Breast epithelium (tissue), 4 donors: ENCODE measurements around the gene HTR4. TPM values are rescaled to one million over a fixed set of nuclear protein-coding genes. Genes with fewer than 3 reads are reported as not detected.

ENCODE experiments used
- DNase-seq, 2 donors: peaks; one replicate each; pipeline ENCODE4 v3.0.0-alpha.2; 2019; ENCODE audit warnings: low spot score in 2 of 2
- H3K27ac ChIP-seq, 2 donors: fragments of 200-600 bp; sonication (generic) in 1 of 2; one replicate each; pipeline ENCODE4 v1.5.1; 2016 to 2019; ENCODE audit warnings: mild to moderate bottlenecking in 1 of 2
- H3K27me3 ChIP-seq, 2 donors: fragments of 200-600 bp; sonication (generic) in 1 of 2; one replicate each; pipeline versions ENCODE4 v1.5.1 to v1.6.0; 2017 to 2019; ENCODE audit warnings: control low read depth in 1 of 2, mild to moderate bottlenecking in 1 of 2
- H3K36me3 ChIP-seq: fragments of 200-600 bp; one replicate; pipeline ENCODE4 v1.5.1; 2019
- H3K4me1 ChIP-seq, 2 donors: fragments of 200-600 bp; sonication (generic); one replicate each; pipeline ENCODE4 v1.5.1; 2016 to 2019; ENCODE audit warnings: control low read depth in 1 of 2
- H3K4me3 ChIP-seq, 3 donors: fragments of 200-600 bp; sonication (generic); 1 replicate in 2 of 3; 2 replicates in 1 of 3; pipeline ENCODE4 v1.5.1; 2016 to 2019; ENCODE audit warnings: mild to moderate bottlenecking in 3 of 3, moderate library complexity in 2 of 3
- H3K9me3 ChIP-seq, 2 donors: fragments of 200-600 bp; sonication (generic) in 1 of 2; one replicate each; pipeline ENCODE4 v1.5.1; 2016 to 2019; ENCODE audit warnings: control low read depth in 1 of 2
- POLR2A ChIP-seq: fragments of 450-650 bp; IDR thresholded peaks from one replicate; pipeline ENCODE4 v1.6.1; 2016; ENCODE audit warnings: antibody characterized with exemption, mild to moderate bottlenecking, moderate library complexity
- POLR2AphosphoS5 ChIP-seq, 3 donors: sonication (generic); formaldehyde crosslinking; IDR thresholded peaks; one replicate each; pipeline ENCODE4 v1.6.1; 2017; ENCODE audit warnings: antibody characterized with exemption in 3 of 3
- intact Hi-C: fragments of 100-400 bp; cut with DNase I; formaldehyde crosslinking; loops from one replicate; pipeline ENCODE4 v1.15.1; 2023; ENCODE audit warnings: low total_unique reads
- total RNA-seq, 3 donors: library from RNA; depleted of rRNA; stranded (reverse); fragments of >200 nt; gene quantifications; one replicate each; pipeline ENCODE4 v1.1.0, GENCODE V29; 2016
- TF ChIP-seq, protein P1 (sequence below), 3 donors: fragments of 450-650 bp; IDR thresholded peaks; one replicate each; pipeline ENCODE4 v1.5.1; 2016 to 2017; ENCODE audit warnings: antibody characterized with exemption in 3 of 3, mild to moderate bottlenecking in 3 of 3, moderate library complexity in 3 of 3

The HTR4 gene, protein sequence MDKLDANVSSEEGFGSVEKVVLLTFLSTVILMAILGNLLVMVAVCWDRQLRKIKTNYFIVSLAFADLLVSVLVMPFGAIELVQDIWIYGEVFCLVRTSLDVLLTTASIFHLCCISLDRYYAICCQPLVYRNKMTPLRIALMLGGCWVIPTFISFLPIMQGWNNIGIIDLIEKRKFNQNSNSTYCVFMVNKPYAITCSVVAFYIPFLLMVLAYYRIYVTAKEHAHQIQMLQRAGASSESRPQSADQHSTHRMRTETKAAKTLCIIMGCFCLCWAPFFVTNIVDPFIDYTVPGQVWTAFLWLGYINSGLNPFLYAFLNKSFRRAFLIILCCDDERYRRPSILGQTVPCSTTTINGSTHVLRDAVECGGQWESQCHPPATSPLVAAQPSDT
- under 1 TPM in 2 of 3 donors, not detected in 1; 0.15 to 0.66 TPM for total RNA-seq

DNA sequence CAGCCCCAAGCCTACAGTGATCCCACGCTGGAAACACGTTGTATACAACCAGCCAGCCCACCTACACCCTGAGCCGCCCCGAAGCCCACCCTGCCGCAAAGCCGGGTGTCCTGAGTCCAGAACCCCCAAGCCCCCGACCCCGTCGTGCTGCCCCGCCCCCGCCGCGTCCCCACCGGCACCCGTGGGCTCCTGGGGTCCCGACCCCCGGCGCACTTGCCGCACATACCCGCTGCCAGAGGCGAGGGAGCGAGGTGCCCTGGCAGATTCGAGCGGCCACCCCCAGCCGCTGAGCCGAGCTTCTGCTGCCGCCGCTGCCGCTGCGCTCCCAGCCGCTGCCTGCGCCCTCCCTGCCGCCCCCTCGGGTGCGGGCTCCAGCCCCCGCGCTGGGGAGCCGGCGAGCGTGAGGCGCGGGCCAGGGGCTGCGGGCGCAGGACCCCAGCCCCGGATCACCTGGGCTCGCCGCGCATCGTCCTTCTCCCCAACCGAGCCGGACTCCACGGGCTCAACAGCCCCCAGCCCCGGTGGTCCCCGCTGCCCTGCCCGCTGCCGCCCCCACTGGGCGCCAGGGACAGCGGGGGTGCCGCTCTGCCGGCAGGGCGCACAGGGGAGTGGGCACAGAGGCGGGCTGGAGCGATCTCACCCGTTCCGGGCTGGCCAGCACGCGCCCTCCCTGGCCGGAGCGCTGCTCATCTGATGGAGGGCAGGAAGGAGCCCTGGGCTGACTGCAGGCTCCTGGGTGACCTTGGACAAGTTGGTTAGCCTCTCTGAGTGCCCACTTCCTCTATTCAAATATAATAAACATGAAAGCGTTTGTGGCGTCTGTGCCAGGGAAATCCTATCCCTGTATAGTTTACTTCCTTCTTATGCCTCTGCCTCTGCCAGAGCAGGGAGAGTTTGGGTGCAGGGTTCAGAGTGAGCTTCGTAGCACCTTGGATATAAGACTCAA, at the start of gene HTR4:
Gene HTR4 (minus strand): TSS at position 692 of the 946 bp plus-strand sequence. CDS start 17,513 bp downstream, outside the sequence.
- TF ChIP-seq, protein P1, sequence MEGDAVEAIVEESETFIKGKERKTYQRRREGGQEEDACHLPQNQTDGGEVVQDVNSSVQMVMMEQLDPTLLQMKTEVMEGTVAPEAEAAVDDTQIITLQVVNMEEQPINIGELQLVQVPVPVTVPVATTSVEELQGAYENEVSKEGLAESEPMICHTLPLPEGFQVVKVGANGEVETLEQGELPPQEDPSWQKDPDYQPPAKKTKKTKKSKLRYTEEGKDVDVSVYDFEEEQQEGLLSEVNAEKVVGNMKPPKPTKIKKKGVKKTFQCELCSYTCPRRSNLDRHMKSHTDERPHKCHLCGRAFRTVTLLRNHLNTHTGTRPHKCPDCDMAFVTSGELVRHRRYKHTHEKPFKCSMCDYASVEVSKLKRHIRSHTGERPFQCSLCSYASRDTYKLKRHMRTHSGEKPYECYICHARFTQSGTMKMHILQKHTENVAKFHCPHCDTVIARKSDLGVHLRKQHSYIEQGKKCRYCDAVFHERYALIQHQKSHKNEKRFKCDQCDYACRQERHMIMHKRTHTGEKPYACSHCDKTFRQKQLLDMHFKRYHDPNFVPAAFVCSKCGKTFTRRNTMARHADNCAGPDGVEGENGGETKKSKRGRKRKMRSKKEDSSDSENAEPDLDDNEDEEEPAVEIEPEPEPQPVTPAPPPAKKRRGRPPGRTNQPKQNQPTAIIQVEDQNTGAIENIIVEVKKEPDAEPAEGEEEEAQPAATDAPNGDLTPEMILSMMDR (IDR thresholded peaks at IDR 0.05), result no peak
- TF ChIP-seq POLR2AphosphoS5 (IDR thresholded peaks at IDR 0.05) (no peak), POLR2A (no peak)
- Histone ChIP-seq H3K9me3 (no peaks in the 10 kb centered on the region), H3K36me3 (no peaks in the 10 kb centered on the region), H3K27me3 (peaks cover 6 to 44% of the 10 kb centered on the region in 2 donors), H3K4me3 (peak within 1 kb of the TSS in 2 of 3 donors; percentile 20 to 46), H3K4me1 (no peaks in the 10 kb centered on the region), H3K27ac (no peak within 1 kb of the TSS)
- no peak for DNase-seq
- intact Hi-C loops, result no loop called here

DNA sequence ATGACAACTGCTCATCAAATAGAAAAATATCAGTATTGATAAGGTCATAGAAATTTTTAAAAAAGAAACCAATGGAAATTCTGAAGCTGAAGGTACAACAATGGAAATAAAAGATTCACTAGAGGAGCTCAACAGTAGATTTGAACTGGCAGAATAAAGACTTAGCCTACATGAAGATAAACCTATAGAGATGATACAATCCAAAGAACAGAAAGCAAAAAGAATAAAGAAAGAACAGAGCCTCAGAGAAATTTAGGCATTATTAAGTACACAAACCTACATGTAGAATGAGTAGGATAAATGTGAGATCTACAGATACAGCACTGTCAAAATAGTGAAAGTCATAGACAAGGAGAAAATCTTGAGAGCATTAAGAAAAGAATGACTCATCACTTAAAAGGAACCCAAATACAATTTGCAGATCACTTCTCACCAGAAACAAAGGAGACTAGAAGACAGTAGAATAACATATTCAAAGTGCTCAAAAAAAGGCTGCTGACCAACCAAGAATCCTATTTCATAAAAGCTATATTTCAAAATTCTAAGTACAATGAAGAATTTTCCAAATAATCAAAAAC, 47.8 kb upstream of the HTR4 start:
- intact Hi-C loops, result no loop called here
- Histone ChIP-seq H3K4me3 (no peak overlapping the region), H3K9me3 (peaks cover 0 to 6% of the 10 kb centered on the region in 2 donors), H3K27me3 (peaks cover 0 to 5% of the 10 kb centered on the region in 2 donors), H3K27ac (no peak overlapping the region), H3K36me3 (no peaks in the 10 kb centered on the region), H3K4me1 (no peaks in the 10 kb centered on the region)
- TF ChIP-seq POLR2AphosphoS5 (IDR thresholded peaks at IDR 0.05) (no peak), POLR2A (no peak)
- TF ChIP-seq, protein P1 (IDR thresholded peaks at IDR 0.05), result no peak
- no peak for DNase-seq

DNA sequence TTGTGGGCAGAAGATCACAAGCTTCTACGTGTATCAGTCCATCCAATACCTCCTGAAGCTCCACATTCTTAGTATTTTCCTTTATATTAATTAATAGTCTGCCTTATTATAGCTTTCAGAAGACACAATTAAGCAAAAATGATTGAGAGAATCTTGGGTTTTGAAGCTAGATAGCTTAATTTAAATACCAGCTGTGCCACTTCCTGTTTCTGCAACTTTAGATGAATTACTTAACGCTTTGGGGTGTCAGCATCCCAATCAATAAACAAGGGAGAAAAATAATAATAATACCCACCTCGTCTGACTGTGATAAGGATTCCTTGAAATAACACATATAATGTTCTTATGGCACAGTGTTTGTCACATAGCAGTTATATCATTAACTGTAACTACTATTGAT, 44.7 kb upstream of the HTR4 start:
- intact Hi-C loops, result no loop called here
- no peak for TF ChIP-seq POLR2A
- no peak for TF ChIP-seq POLR2AphosphoS5 (IDR thresholded peaks at IDR 0.05)
- TF ChIP-seq, protein P1 (IDR thresholded peaks at IDR 0.05), result no peak
- Histone ChIP-seq H3K36me3 (no peaks in the 10 kb centered on the region), H3K9me3 (peaks cover 0 to 6% of the 10 kb centered on the region in 2 donors), H3K4me1 (no peaks in the 10 kb centered on the region), H3K27ac (no peak overlapping the region), H3K4me3 (no peak overlapping the region), H3K27me3 (peaks cover 0 to 5% of the 10 kb centered on the region in 2 donors)
- no peak for DNase-seq

DNA sequence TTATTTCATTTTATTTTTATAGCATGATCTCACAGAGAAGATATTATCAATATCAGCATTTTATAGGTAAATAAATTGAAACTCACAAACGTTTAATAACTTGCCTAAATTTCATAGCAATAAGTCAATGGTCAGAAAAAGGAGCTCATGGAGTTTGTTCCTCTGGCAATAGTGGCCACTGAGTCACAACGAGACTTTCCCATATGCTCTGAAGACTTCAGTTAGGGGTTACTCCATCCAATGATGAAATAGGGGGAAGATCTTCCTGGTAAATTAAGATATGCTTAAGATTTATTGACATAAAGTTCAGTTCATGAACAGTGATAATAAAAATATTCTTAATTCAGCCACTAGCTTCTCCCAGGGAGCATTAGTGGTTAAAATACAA, 43.5 kb upstream of the HTR4 start:
- no peaks in the 10 kb centered on the region for H3K36me3 ChIP-seq
- peaks cover 0 to 5% of the 10 kb centered on the region in 2 donors for H3K27me3 ChIP-seq
- TF ChIP-seq POLR2A (no peak), POLR2AphosphoS5 (IDR thresholded peaks at IDR 0.05) (no peak)
- TF ChIP-seq, protein P1 (IDR thresholded peaks at IDR 0.05), result no peak
- intact Hi-C loops, result no loop called here
- peaks cover 0 to 6% of the 10 kb centered on the region in 2 donors for H3K9me3 ChIP-seq
- no peak overlapping the region for H3K27ac ChIP-seq
- no peak for DNase-seq
- no peaks in the 10 kb centered on the region for H3K4me1 ChIP-seq
- H3K4me3 ChIP-seq, result no peak overlapping the region
